ENCODE measurements around the gene KDR.

DNA sequence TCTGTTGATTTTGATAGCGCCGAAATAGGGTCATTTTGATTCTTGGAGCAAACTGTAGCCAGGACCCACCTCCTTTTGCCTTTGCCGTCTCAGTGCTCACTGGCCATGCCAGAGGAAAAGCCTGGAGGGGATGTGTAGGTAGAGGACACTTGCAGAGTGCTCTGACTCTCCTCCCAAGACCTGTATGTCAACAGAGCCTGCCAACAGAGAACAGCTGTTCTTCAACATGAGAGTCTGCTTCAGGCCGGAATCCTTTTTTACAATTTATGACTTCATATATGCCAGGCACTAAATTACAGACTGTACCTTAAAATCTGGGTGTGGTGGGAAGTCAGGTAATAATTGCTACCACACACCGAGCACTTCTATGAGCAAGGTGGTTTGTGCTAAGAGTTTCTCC lies 94.2 kb downstream of the KDR start:
- TF ChIP-seq POLR2AphosphoS5 (IDR thresholded peaks at IDR 0.05): no peak
- TF ChIP-seq, protein P1, sequence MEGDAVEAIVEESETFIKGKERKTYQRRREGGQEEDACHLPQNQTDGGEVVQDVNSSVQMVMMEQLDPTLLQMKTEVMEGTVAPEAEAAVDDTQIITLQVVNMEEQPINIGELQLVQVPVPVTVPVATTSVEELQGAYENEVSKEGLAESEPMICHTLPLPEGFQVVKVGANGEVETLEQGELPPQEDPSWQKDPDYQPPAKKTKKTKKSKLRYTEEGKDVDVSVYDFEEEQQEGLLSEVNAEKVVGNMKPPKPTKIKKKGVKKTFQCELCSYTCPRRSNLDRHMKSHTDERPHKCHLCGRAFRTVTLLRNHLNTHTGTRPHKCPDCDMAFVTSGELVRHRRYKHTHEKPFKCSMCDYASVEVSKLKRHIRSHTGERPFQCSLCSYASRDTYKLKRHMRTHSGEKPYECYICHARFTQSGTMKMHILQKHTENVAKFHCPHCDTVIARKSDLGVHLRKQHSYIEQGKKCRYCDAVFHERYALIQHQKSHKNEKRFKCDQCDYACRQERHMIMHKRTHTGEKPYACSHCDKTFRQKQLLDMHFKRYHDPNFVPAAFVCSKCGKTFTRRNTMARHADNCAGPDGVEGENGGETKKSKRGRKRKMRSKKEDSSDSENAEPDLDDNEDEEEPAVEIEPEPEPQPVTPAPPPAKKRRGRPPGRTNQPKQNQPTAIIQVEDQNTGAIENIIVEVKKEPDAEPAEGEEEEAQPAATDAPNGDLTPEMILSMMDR (IDR thresholded peaks at IDR 0.05): no peak
- TF ChIP-seq POLR2A (IDR thresholded peaks at IDR 0.05): no peak
